Amygdala (tissue), 56 donors: ENCODE results near the gene AJAP1.

Source experiments
- DNase-seq, 56 donors: peaks; one replicate each; lab custom pipeline; 2025; lab: John Stamatoyannopoulos, UW

The AJAP1 gene

GRCh38 chr1:4696753-4697152 is 42.3 kb downstream of the AJAP1 start:
- DNase-seq = no peak

DNA sequence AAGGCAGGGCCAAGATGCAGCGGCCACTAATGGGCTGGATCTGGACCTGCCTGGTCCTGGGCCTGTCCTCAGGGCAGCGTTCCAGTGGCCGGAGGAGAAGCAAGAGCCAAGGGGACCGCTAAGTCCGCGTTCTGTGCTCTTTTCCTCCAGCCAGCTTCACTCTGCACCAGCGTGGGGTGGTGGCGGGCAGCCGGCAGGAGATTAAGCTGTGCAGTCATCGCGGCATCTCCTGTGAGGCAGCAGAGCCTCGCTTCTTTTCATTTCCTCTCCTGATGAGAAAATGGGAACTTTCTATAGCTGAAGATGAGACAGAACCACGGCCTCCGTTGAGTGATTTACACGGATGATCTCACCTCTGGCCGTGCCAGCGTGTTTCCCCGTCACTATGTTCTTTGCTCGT is 43.4 kb downstream of the AJAP1 start:
- peak in 3 of 56 donors; percentile 22 to 26 (median 22) for DNase-seq

- DNase-seq = no peak
These were observed 44.5 kb downstream of the AJAP1 start for GRCh38 chr1:4698911-4699310.

DNA sequence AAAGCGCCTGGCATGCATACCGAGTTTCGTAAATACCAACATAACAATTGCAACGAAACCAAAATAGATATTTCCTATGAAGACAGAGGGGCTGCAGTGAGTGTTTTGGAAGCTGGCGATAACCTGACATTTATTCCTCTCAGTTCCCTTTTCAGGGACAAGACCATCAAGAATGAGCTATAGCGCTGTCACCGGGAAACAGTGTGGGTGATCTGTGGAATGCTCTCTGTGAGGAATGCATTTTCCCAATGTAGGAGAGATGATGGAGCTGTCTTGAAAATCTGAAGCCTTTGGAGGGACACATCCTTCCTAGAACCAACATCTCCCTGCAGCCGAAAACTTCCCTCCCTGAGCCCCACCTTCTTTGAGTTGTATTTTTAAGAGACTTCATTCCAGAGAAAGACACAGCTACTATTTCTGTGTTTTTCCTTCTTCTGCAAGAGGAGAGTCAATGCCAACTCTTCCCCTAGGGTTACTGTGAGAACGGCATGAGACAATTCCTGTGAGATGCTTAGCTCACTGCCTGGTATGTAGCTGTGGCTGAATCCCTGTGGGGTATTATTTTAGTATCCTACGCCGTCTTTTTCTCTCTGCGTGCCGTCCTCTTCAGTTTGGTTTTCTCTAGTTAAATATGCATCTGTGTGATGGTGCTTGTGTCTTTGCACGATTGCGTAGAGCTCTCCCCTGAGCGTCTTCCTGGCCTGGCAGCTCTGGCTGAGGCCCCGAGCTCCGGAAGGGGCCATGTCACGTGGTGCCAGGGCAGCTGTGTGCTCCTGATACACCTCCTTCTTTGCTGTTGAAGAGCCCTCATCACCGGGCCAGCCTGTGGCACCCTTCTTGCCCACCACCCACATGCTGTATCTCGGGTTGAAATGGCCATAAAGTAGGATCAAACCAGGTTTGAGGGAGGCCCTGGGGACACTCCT is 45.2 kb downstream of the AJAP1 start:
- peak in 14 of 56 donors; percentile 14 to 65 (median 28) for DNase-seq

DNA sequence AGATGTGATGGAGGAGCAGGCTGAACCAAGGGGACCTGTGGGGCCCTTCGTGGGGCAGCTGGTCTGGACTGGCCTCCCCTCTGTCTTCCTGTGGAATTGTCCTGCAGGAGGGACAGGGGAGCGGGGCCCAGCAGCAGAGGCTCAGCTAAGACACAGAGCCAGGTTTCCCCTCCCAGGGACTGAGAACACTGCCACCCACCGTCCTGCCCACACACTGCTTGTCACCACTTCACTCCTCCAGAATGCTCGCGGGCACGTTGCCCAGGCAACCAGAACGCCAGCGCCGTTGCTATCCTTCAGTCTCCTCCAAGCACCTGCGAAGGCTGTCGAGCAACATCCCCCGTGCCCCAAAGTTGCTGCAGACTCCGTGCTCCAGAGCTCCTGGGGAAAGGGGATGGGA is 46.4 kb downstream of the AJAP1 start:
- peak in 52 of 56 donors; percentile 28 to 87 (median 66) for DNase-seq

DNA sequence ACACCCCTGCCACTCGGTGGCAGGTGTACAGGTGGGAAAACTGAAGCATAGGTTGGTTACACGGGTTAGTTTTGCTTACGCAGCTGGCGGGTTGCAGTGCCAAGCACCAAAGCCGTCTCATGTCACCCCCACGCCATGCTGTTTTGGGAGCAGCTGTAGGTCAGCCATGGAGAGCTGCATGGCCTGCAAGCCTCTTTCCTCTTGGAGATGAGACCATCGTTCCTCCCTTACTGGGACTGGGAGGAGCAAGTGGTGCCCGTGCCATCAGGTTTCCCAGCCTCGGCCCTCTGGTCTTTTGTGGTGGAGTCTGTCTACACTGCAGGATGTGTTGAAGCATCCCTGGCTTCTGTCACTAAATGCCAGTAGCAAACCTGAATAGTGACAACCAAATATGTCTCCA is 46.9 kb downstream of the AJAP1 start:
- DNase-seq = no peak

GRCh38 chr1:4702464-4702863 is 48.1 kb downstream of the AJAP1 start:
- DNase-seq = no peak

DNA sequence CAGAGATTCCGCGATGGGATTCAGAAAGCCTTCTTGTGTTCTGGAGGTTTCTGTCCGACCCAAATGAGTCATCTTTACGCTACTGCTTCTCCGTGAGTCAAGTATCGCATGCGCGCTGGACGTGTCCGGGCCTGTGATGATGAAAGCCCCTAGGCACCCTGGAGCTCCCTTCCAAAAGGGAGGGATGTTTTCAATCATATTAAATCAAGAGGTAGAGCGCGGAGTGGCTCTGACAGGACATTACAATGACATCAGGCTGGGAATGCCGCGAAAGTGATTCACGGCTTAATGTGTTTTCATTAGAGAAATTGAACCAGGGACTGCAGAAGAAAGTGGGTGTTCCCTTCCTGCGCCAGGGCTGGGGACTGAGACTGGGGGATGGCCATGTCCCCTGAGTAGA is 48.5 kb downstream of the AJAP1 start:
- DNase-seq = peak in 2 of 56 donors; percentile 25 to 33

DNA sequence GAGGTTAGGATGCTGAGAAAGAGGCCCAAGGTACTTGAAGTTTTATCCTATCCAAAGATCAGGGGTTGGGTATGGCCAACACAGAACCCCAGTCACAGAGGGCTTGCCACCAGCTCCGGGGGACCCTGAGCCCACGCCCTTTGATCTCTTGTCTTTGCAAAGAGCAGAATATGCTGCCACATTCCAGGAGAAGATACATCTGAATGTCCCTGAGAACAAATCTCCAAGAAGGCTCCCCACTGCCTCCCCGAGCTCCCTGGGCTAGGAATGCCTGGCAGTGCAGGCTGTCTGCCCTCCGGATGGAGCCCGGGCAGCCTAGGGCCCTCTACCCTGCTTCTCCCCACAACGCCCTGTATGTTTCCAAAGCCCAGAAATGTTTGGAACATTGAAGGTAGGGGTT is 49.2 kb downstream of the AJAP1 start:
- no peak for DNase-seq

DNA sequence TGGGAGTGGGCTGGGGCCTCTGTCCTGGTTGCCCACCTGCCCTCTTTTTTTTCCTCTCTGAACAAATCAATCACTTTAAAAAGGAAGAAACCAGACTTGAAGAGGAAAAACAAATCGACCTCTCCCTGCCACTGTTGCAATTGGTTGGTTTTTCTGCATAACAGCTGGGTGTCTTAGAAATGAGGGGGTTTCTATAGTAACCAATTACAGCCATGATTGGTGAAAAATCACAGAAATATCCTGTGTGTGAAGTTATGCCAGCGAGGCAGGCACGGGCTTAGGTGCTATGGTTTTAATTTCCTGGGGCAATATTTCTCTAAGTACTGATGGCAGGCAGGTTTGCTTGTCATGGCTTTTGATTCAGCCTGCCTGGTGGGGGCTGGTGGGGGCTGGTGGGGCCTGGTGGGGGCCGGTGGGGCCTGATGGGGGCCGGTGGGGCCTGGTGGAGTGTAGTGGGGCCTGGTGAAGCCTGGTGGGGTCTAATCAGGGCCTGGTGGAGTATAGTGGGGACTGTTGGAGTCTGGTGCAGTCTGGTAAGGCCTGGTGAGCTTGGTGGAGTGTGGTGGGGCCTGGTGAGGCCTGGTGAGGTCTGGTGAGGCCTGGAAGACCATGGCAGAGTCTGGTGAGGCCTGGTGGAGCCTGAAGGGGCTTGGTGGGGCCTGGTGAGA is 54.6 kb downstream of the AJAP1 start:
- DNase-seq = no peak

DNA sequence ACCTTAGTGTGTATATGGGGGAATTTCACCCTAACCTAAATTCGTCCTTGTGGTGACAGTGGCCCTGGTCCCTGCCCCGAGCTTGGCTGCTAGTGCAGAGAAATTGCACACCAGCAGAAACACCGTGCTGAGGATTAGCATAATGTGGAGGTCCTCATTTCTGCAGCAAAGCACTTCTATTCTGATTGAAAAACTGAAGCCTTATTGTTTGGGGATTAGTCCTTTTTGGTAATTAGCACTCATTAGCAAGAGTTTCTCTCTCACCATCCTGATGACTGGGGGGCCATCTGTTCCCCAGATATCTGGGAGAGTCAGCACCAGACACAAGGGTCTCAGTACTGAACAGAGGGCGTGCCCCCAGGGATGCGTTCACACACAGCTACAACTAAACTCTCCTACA is 55.2 kb downstream of the AJAP1 start:
- no peak for DNase-seq

DNA sequence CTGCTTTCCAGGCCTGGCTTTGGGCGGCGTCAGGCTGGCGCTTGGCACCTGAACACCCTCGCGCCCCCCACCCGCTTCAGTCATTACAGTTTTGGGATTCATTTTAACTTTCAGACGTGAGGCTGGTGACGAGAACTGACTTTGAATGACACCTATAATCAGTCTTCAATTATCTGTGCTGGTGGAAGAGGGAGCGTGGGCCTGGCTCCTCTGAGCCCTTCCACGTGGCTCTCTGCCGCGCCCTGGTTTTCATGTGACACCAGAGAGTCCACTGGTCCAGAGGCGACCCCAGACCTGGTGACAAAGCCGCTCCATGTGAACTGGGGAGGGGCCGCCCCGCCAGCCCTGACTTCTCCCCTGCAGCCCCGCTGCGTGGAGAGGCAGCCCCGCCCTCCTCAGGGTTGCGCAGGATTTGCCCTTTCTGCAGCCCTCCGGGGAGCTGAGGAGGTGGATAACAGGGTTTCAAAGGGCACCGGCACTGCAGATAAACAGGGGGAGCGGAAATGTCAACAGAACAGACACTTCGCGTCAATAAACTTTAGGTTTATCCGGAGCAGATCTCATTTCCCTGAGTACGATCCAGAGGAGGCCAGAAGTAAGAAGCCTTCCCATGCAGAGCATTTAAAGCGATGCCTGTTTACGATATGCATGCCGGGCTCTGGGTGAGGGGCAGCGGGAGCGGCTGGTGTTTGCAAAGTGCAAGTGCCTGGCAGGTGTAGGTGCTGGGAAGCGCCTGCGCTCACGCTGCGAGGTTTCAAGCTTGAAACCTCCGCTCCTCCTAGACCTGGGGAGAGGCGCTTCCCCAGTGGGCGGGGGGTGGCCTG is 56.4 kb downstream of the AJAP1 start:
- no peak for DNase-seq

- DNase-seq = no peak
These were observed 57.2 kb downstream of the AJAP1 start for GRCh38 chr1:4711416-4712275.

GRCh38 chr1:4713669-4714068 is 59.3 kb downstream of the AJAP1 start:
- DNase-seq = peak in 1 of 56 donors; percentile 20

GRCh38 chr1:4716406-4716805 is 62.0 kb downstream of the AJAP1 start:
- no peak for DNase-seq

DNA sequence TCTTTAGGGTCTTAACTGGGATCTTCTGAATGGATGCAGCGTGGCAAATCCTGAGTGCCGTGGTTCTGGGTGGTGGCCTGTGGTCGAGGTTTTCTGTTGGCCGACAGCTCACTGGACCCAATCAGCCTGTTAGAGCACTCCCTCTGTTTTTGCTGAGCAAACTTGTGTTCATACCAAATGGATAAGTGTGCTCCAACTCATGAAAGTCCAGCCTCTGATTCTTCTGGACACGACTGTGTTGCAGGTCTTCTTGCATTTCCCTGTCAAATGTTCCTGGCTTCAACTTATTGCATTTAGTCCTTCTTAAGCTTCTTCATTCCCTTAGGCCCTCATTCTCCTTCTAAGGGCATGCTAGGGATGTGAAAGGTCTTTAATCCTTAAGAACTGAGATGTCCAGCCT is 63.7 kb downstream of the AJAP1 start:
- DNase-seq = no peak

DNA sequence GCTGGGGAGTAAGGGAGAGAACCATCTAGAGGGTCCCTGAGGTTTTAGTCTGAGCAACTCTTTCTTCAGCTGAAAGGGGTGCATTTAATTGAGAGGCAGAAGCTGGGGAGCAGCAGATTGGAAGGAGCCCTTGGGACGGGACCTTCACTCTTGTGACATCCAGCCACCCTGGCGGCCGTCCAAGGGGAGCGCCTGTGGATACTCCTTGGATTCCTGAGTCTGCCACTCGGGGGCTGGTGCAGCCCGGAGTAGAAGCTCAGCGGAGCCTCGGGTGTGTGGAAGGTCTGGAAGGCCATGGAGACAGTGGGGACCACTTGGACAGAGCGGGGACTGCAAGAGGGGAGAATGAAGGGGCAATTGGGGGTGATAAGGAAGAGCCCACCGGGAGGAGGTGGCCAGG is 68.7 kb downstream of the AJAP1 start:
- peak in 1 of 56 donors; percentile 26 for DNase-seq

GRCh38 chr1:4724001-4724400 is 69.6 kb downstream of the AJAP1 start:
- no peak for DNase-seq

- peak in 2 of 56 donors; percentile 14 to 16 for DNase-seq
These were observed 70.4 kb downstream of the AJAP1 start for GRCh38 chr1:4724695-4725250.

- DNase-seq = no peak
These were observed 71.0 kb downstream of the AJAP1 start for GRCh38 chr1:4725416-4725815.
